Head of caudate nucleus (tissue), 42 donors: ENCODE results near the gene APBB1IP.
A peak's percentile ranks its signal among the peaks of the same experiment; 100 is the strongest.
"Not testable (repeated sequence)": the region's sequence is repeated elsewhere in the genome, so short reads cannot be mapped to it uniquely, and the experiment has no call there.

Experiments used
- DNase-seq, 42 donors: peaks; one replicate each; pipeline versions ENCODE4 v3.0.0 to v3.0.0-alpha.2; 2020 to 2021; ENCODE audit warnings: mixed read lengths in 7 of 42
- intact Hi-C: fragments of 100-400 bp; cut with DNase I; formaldehyde crosslinking; loops from one replicate; pipeline ENCODE4 v1.15.0; 2022

The APBB1IP gene

GRCh38 chr10:26579256-26580063 is 141.3 kb downstream of the APBB1IP start:
- no peak for DNase-seq
- intact Hi-C loops, result no loop called here

GRCh38 chr10:26586211-26586610 is 148.1 kb downstream of the APBB1IP start:
- DNase-seq, result no peak
- intact Hi-C loops, result no loop called here

GRCh38 chr10:26588611-26589010 is 150.5 kb downstream of the APBB1IP start:
- DNase-seq, result no peak
- intact Hi-C loops, result no loop called here

GRCh38 chr10:26589813-26590212 is 151.7 kb downstream of the APBB1IP start:
- intact Hi-C loops, DNase-seq: not testable (repeated sequence)

- intact Hi-C loops, result no loop called here
- DNase-seq, result no peak
Measured at GRCh38 chr10:26593896-26594295, 155.8 kb downstream of the APBB1IP start.

GRCh38 chr10:26603283-26603682 is 165.1 kb downstream of the APBB1IP start:
- intact Hi-C loops, DNase-seq: not testable (repeated sequence)

- DNase-seq, result peak in 1 of 42 donors; percentile 9
- intact Hi-C loops, result not testable (repeated sequence)
Measured at GRCh38 chr10:26604320-26605093, 166.4 kb downstream of the APBB1IP start.

- DNase-seq, intact Hi-C loops: not testable (repeated sequence)
Measured at GRCh38 chr10:26606389-26606877, 168.3 kb downstream of the APBB1IP start.

- DNase-seq, result no peak
- intact Hi-C loops, result no loop called here
Measured at GRCh38 chr10:26612151-26612915, 174.2 kb downstream of the APBB1IP start.
